Stimulated activated naive CD8-positive, alpha-beta T cell treated with anti-CD3 and anti-CD28 coated beads, Interleukin-15, Interleukin-2, amounts not matched to agents 100 U/mL and 50 U/mL, for 24 hours (primary cell): ENCODE data around the gene IRAK1.
A peak's percentile ranks its signal among the peaks of the same experiment; 100 is the strongest.

Experiments
- ATAC-seq: fragments of 150-1000 bp; cut with Tn5 transposase; one replicate; pipeline ENCODE4 v1.10.0; 2021
- DNase-seq: peaks from one replicate; pipeline ENCODE4 v3.0.0; 2021

Gene IRAK1

DNA sequence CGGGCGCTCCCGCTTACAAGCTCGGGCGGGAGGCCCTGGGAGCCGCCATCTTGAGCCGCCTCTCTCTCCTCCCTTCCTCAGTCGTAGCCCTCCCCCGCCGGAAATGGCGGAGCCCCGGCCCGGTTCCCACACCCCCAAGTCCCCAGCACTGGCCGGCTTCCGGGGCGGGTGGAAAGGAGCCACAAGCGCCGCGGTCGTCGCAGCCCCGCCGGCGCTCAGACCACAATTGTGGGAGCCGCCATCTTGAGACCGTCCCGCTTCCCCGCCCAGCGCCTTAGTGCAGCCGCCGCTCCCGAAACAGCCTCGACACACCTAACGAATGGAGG is 48.6 kb downstream of the IRAK1 start:
- peak; percentile 87 for DNase-seq

GRCh38 chrX:153970357-153971123 is 49.2 kb downstream of the IRAK1 start:
- no peak for ATAC-seq

More for the DNA sequence above, 48.6 kb downstream of the IRAK1 start:
- peak; percentile 32 for ATAC-seq

GRCh38 chrX:153969904-153970356 is 49.8 kb downstream of the IRAK1 start:
- ATAC-seq (no peak), DNase-seq (no peak)

More at GRCh38 chrX:153970357-153971123, 49.2 kb downstream of the IRAK1 start:
- DNase-seq = peak; percentile 40

GRCh38 chrX:153969125-153969903 is 50.4 kb downstream of the IRAK1 start:
- DNase-seq = peak; percentile 10
- ATAC-seq = no peak

GRCh38 chrX:153968754-153969124 is 51.0 kb downstream of the IRAK1 start:
- peak; percentile 45 for DNase-seq

DNA sequence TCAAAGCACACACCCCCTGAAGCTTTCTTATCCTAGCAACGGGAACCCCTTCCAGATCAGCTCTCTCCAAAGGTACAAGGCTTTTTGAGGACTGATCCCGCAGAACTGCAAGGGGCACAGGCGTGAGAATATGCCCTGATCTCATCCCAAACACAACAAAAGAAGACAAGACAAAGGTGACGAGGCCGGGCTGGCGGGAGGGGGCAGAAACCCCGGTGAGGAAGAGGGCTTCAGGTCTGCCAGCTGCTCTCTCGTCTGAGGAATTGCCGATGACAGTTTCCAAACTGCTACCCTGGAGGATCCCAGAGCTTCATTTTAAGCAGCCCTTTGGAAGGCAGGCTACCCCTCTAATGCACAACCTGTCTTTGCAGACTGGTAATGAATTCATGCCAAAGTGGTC is 51.4 kb downstream of the IRAK1 start:
- ATAC-seq = no peak
- no peak for DNase-seq

More at GRCh38 chrX:153968754-153969124, 51.0 kb downstream of the IRAK1 start:
- no peak for ATAC-seq

DNA sequence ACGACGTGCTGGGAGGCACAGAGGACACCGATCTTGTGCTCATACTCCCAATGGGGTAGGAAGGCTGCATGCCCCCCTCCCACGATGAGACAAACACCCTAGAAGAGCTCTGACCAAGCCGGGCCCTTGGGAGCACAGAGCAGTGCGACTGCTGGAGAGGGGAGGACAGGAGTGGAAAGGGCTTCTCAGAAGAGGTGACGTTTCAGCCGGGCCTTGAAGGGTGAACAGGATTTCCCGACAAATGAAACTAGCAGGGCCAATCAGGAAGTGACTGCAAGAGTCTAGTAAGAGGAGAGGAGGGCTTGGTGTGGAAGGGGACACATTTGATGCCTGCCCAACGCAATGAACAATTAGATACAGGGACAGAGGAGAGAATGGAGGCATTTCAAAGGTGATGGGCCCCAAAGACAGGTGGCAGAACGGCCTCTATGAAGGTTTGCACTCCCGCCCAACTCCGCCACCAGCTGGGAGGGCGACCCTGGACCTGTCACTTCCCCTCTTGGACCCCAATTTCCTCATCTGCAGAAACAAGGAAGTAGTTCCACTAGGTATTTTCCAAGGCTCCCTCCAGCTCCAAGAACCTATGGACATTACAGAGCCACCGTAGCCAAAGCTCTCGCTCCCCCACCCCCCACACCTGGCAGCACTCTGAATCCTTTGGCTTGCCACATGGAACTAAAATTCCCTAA is 52.0 kb downstream of the IRAK1 start:
- ATAC-seq (no peak), DNase-seq (peak; percentile 26)

GRCh38 chrX:153966841-153967535 is 52.7 kb downstream of the IRAK1 start:
- DNase-seq (peak; percentile 65), ATAC-seq (peak; percentile 35)

DNA sequence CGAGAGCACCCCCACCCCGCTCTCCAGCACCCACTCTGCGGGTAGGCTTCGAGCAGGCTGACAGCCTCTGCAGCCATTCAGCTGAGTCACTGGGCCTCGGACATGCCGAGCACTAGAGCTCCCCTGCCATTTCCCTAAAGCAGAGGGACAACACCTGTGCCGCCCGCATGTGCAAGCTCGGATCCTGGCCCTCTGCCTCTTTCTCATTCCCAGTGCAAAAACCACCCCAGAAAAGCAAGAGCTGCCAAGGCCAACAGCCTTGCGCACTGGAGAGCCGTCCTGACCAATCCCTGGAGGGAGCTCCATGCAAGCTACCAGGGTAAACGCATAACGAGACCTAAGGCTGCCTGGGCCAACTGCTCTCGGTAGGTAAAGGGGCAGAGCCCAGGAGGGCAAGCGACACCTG is 53.4 kb downstream of the IRAK1 start:
- no peak for DNase-seq
- ATAC-seq = no peak

DNA sequence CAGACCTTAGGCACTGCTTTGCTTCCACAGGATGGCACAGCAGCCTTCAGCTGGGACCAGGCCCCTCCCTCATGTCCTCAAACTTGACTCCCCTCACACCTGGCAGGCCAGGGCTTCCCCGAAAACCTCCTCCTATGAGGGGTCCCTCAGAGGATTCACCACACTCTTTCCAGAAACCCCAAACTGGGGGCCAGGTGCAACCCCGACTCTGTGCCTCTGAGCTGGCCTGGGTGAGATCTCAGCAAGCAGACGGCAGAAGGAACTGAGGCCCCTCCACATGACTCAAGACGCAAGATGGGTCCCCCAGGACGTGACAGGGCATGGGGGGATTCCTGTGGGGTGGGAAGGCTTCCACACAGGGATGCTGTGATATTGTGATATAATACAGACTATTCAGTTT is 54.3 kb downstream of the IRAK1 start:
- ATAC-seq (no peak), DNase-seq (no peak)

GRCh38 chrX:153964105-153964504 is 55.6 kb downstream of the IRAK1 start:
- DNase-seq (no peak), ATAC-seq (no peak)

DNA sequence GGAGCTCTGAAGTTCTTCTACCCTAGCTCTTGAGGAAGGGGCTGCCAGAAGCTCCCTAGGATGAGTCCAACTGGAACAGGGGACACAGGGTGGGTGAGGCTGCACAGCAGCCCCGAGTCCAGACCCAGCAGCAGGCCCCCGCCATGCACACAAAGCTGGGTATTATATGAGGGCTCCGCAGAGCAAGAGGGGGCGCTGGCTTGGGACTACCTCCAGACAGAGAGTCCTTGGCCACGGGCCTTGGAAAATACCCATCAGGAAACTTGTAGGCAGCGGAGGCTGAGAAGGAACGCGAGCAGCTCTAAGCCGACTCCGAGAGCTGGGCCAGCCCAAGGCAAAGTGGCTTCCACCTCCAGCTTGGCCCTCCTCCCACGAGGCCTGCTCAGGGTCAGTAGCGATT is 56.2 kb downstream of the IRAK1 start:
- DNase-seq (no peak), ATAC-seq (no peak)

GRCh38 chrX:153961292-153961691 is 58.4 kb downstream of the IRAK1 start:
- ATAC-seq = no peak
- DNase-seq = no peak

DNA sequence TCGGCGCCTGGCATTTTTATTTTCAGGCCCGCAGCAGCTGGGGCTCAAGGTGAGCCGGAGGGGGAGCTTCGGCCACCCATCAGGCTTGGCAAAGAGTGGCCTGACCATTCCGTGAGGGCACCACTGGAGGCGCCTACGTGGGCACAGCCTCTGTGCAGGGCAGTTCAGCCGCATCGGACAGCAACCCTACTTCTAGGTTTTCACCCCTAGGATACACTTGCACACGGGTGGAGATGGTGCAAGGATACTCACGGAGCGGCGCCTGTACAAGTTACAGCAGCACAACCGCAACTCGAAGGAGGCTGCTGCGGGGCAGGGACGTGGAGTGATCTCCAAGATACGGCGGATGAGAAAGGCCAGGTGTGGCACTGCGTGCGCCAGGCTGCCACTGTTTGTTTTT is 58.9 kb downstream of the IRAK1 start:
- no peak for ATAC-seq
- no peak for DNase-seq
